Neural crest cell (in vitro differentiated cells): ENCODE data around the gene FEV. TPM values are rescaled to one million over a fixed set of nuclear protein-coding genes. Genes with fewer than 3 reads are reported as not detected.
"Not testable (repeated sequence)": the region's sequence is repeated elsewhere in the genome, so short reads cannot be mapped to it uniquely, and the experiment has no call there.

Experiments used
- DNase-seq: peaks from one replicate; pipeline ENCODE4 v3.0.0; 2021; ENCODE audit warnings: low read depth, mixed read lengths, low spot score
- H3K27ac Mint-ChIP-seq: one replicate; pipeline ENCODE4 v1.8.0; 2021; ENCODE audit warnings: mild to moderate bottlenecking, mixed read lengths; ENCODE audit not compliant: unreplicated experiment
- H3K27me3 Mint-ChIP-seq: 2 replicates; pipeline ENCODE4 v1.8.0; 2021; ENCODE audit warnings: low read depth, mild to moderate bottlenecking, mixed read lengths
- H3K36me3 Mint-ChIP-seq: 2 replicates; pipeline ENCODE4 v1.8.0; 2021; ENCODE audit warnings: low read depth, mild to moderate bottlenecking, mixed read lengths
- H3K4me1 Mint-ChIP-seq: 2 replicates; pipeline ENCODE4 v1.8.0; 2021; ENCODE audit warnings: mixed read lengths
- H3K4me3 Mint-ChIP-seq: one replicate; pipeline ENCODE4 v1.8.0; 2021; ENCODE audit warnings: mild to moderate bottlenecking, mixed read lengths
- H3K9me3 Mint-ChIP-seq: 2 replicates; pipeline ENCODE4 v1.8.0; 2021; ENCODE audit warnings: mixed read lengths
- CTCF ChIP-seq: fragments of 200-600 bp; sonication (generic); conservative IDR thresholded peaks from 2 replicates; pipeline ENCODE4 v1.5.0; 2021; ENCODE audit warnings: antibody characterized with exemption, mild to moderate bottlenecking
- microRNA-seq: library from miRNA; unstranded; fragments of <30 nt; microRNA quantifications from one replicate; pipeline ENCODE4, GENCODE V29; 2020
- total RNA-seq: library from RNA; stranded (reverse); gene quantifications from 2 replicates; pipeline ENCODE4 v1.2.1, GENCODE V29; 2021

Gene FEV
- total RNA-seq, 1 donor from 2014 or later: not detected

GRCh38 chr2:218953366-218953954 is 31.5 kb downstream of the FEV start:
- peak; percentile 15 for TF ChIP-seq CTCF
- peaks cover 7% of the 10 kb centered on the region for H3K4me1 Mint-ChIP-seq
- no peak overlapping the region for H3K4me3 Mint-ChIP-seq
- H3K27me3 Mint-ChIP-seq: peaks cover 85% of the 10 kb centered on the region
- no peak for DNase-seq
- no peaks in the 10 kb centered on the region for H3K36me3 Mint-ChIP-seq
- no peaks in the 10 kb centered on the region for H3K9me3 Mint-ChIP-seq
- H3K27ac Mint-ChIP-seq: no peak overlapping the region

GRCh38 chr2:218952160-218952559 is 32.8 kb downstream of the FEV start:
- Mint-ChIP-seq H3K36me3 (no peaks in the 10 kb centered on the region), H3K4me1 (no peaks in the 10 kb centered on the region), H3K9me3 (no peaks in the 10 kb centered on the region), H3K27me3 (peaks cover 80% of the 10 kb centered on the region), H3K4me3 (no peak overlapping the region), H3K27ac (no peak overlapping the region)
- TF ChIP-seq CTCF: no peak
- no peak for DNase-seq

GRCh38 chr2:218946621-218947020 is 38.4 kb downstream of the FEV start:
- Mint-ChIP-seq H3K36me3 (no peaks in the 10 kb centered on the region), H3K4me1 (no peaks in the 10 kb centered on the region), H3K27me3 (peaks cover 68% of the 10 kb centered on the region), H3K27ac (no peak overlapping the region), H3K9me3 (peaks cover 1% of the 10 kb centered on the region), H3K4me3 (no peak overlapping the region)
- DNase-seq: no peak
- no peak for TF ChIP-seq CTCF

- H3K36me3 Mint-ChIP-seq: no peaks in the 10 kb centered on the region
- no peak for DNase-seq
- H3K4me3 Mint-ChIP-seq: no peak overlapping the region
- no peaks in the 10 kb centered on the region for H3K4me1 Mint-ChIP-seq
- H3K27me3 Mint-ChIP-seq: peaks cover 70% of the 10 kb centered on the region
- peaks cover 4% of the 10 kb centered on the region for H3K9me3 Mint-ChIP-seq
- H3K27ac Mint-ChIP-seq: no peak overlapping the region
- TF ChIP-seq CTCF: no peak
These were observed 40.1 kb downstream of the FEV start for GRCh38 chr2:218944759-218945404.

- peaks cover 54% of the 10 kb centered on the region for H3K27me3 Mint-ChIP-seq
- not testable (repeated sequence) for H3K4me3 Mint-ChIP-seq, H3K36me3 Mint-ChIP-seq, H3K9me3 Mint-ChIP-seq, DNase-seq, H3K27ac Mint-ChIP-seq, H3K4me1 Mint-ChIP-seq
These were observed 53.2 kb downstream of the FEV start for GRCh38 chr2:218931751-218932150.

Small RNAs within 50 kb of the gene (microRNA-seq; reads per million reads assigned to microRNA genes)
- 126 reads per million, percentile 62 among the genes with 10 or more reads in this experiment for gene MIR375

Other genes with a start within 250 kb of the FEV start
- 3.2 and 4.8 TPM in 2 replicates for gene CYP27A1, start 203.0 kb downstream of the FEV start, total RNA-seq
- not detected in 2 replicates for gene PRKAG3, start 153.4 kb downstream of the FEV start, total RNA-seq
- gene WNT6, start 125.4 kb downstream of the FEV start, total RNA-seq: not detected in 2 replicates
- not detected in 2 replicates for gene WNT10A, start 104.3 kb downstream of the FEV start, total RNA-seq
- gene CDK5R2, start 25.5 kb downstream of the FEV start, total RNA-seq: 1.7 and 1.9 TPM in 2 replicates
- not detected in 2 replicates for gene CRYBA2, start 8.2 kb upstream of the FEV start, total RNA-seq
- 0.93 and 1.4 TPM in 2 replicates for gene CFAP65, start 56.3 kb upstream of the FEV start, total RNA-seq
- 0.16 TPM in 1 of 2 replicates, not detected in the other for gene IHH, start 75.7 kb upstream of the FEV start, total RNA-seq
- gene NHEJ1, start 175.6 kb upstream of the FEV start, total RNA-seq: 23.5 and 26.8 TPM in 2 replicates
- 0.34 and 1.5 TPM in 2 replicates for gene SLC23A3, start 184.8 kb upstream of the FEV start, total RNA-seq
- 39.9 and 42.1 TPM in 2 replicates for gene CNPPD1, start 191.7 kb upstream of the FEV start, total RNA-seq
- gene RETREG2, start 193.1 kb upstream of the FEV start, total RNA-seq: 84.6 and 86.0 TPM in 2 replicates
- 26.6 and 30.1 TPM in 2 replicates for gene ZFAND2B, start 221.6 kb upstream of the FEV start, total RNA-seq
- gene ABCB6, start 233.8 kb upstream of the FEV start, total RNA-seq: 35.9 and 39.1 TPM in 2 replicates
- 41.2 and 42.0 TPM in 2 replicates for gene ATG9A, start 244.5 kb upstream of the FEV start, total RNA-seq
- gene ANKZF1, start 244.6 kb upstream of the FEV start, total RNA-seq: 36.4 and 40.3 TPM in 2 replicates